Ovary (tissue), 9 donors: ENCODE data around the gene TMEM179B. TPM values are rescaled to one million over a fixed set of nuclear protein-coding genes. Genes with fewer than 3 reads are reported as not detected.
A peak's percentile ranks its signal among the peaks of the same experiment; 100 is the strongest.

Source experiments
- DNase-seq, 5 donors: peaks; one replicate each; pipeline ENCODE4 v3.0.0-alpha.2; 2019 to 2020
- H3K27ac ChIP-seq, 2 donors: fragments of 200-600 bp; one replicate each; pipeline versions ENCODE4 v1.5.1 to v1.8.0; 2019 to 2022
- H3K27me3 ChIP-seq: fragments of 200-600 bp; one replicate; pipeline ENCODE4 v1.8.0; 2022
- H3K36me3 ChIP-seq: fragments of 200-600 bp; sonication (generic); one replicate; pipeline ENCODE4 v1.5.1; 2019
- H3K4me1 ChIP-seq: one replicate; pipeline ENCODE4 v1.8.1; 2013; ENCODE audit warnings: mild to moderate bottlenecking, moderate library complexity; ENCODE audit not compliant: insufficient read depth
- H3K4me3 ChIP-seq: fragments of 200-600 bp; sonication (generic); one replicate; pipeline ENCODE4 v1.5.1; 2017
- H3K9me3 ChIP-seq, 2 donors: fragments of 200-600 bp in 1 of 2; sonication (generic) in 1 of 2; one replicate each; pipeline versions ENCODE4 v1.5.1 to v1.8.1; 2013 to 2019; ENCODE audit warnings: mild to moderate bottlenecking in 1 of 2, moderate library complexity in 1 of 2
- EP300 ChIP-seq: sonication (generic); formaldehyde crosslinking; IDR thresholded peaks from one replicate; pipeline ENCODE4 v1.6.1; 2017; ENCODE audit warnings: antibody characterized with exemption
- POLR2A ChIP-seq: fragments of 450-650 bp; IDR thresholded peaks from one replicate; pipeline ENCODE4 v1.6.1; 2017; ENCODE audit warnings: antibody characterized with exemption, mild to moderate bottlenecking, moderate library complexity
- WGBS, 3 donors: extraction: QIAGEN DNeasy Blood & Tissue Kit in 1 of 3; methylation state at CpG; one replicate each; pipeline versions ENCODE4 v1.1.5 to v1.1.7; 2013 to 2017; 5-methylcytosine and 5-hydroxymethylcytosine counted together
- intact Hi-C, 4 donors: fragments of 100-400 bp; cut with DNase I; formaldehyde crosslinking; loops; one replicate each; pipeline versions ENCODE4 v1.11.0 to v1.15.1; 2022 to 2023
- polyA plus RNA-seq, 2 donors: library from polyadenylated mRNA; stranded (reverse); fragments of 200-250 nt in 1 of 2; fragments of 350-450 nt in 1 of 2; fragmentation: Illumina TruSeq in 1 of 2; extraction: RNeasy Lipid Tissue Mini Kit (QIAGEN cat#74804) in 1 of 2; gene quantifications; one replicate each; pipeline ENCODE4 v1.2.3, GENCODE V29; 2013 to 2014
- total RNA-seq, 7 donors: library from RNA; depleted of rRNA in 2 of 7; stranded (reverse); fragments of >200 nt in 2 of 7; fragmentation: NEBNext Ultra II Directional in 3 of 7; extraction: Animal tissue kit (Norgen Biotek cat#: 25700) in 3 of 7; gene quantifications; one replicate each; pipeline versions ENCODE4 v1.1.0 to v1.2.4, GENCODE V29; 2016 to 2023
- TF ChIP-seq, protein P1 (sequence below), 3 donors: fragments of 450-650 bp in 2 of 3; fragments of 200-600 bp in 1 of 3; IDR thresholded peaks; one replicate each; pipeline versions ENCODE4 v1.5.1 to v1.8.0; 2016 to 2022; ENCODE audit warnings: antibody characterized with exemption in 3 of 3, mild to moderate bottlenecking in 1 of 3
- donor health status: DM: no; HTN: no; CAD: no; lungs with moderate emphysema.
- donor health status: DM: no; HTN: no; CAD: no.
- donor health status: Bipolar disorder and iron deficiency.
- donor health status: DM: yes; HTN: yes; CAD: no.
- donor health status: DM: no; HTN: no; CAD: no.
- donor health status: DM: yes; HTN: yes; CAD: no.

Gene TMEM179B
- total and polyA plus RNA-seq, 9 donors: 32.7 to 101 (median 37.9) TPM

DNA sequence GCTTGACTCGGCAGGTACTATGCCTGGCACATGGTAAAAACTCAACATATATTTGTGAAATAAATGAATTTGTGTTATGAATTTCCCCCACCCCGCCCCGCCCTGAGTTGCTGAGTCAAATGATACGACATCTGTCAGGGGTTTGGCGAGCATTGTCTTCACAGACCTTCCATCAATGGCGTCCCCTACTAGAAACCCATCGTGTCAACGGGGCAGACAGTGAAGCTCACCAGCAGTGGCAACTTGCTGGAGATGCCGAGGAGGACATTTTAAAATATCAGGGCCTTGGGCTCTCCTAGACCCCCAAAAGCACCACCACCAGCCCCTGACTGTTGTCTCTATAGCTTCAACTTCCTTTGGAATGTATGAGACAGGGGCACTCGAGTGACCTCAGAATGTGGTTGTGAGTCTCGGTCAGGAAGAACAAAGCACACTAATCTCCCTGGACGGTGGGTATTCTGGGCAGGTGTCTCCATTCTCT lies 18.8 kb downstream of the TMEM179B start:
- H3K27ac ChIP-seq: peak overlapping the region; percentile 40 to 80
- intact Hi-C loops: loop anchor here in 1 of 4 donors (2.0 to 5.0 kb wide), 2 partner anchors 25 to 766 kb away; no protein-coding TSS in a partner anchor
- peaks cover 6% of the 10 kb centered on the region for H3K4me1 ChIP-seq
- no peaks in the 10 kb centered on the region for H3K36me3 ChIP-seq
- H3K4me3 ChIP-seq: peak overlapping the region; percentile 82
- no peaks in the 10 kb centered on the region for H3K27me3 ChIP-seq
- 26 to 43% (median 35%) methylated on average over 12 of the region's 12 CpGs for WGBS, 3 donors
- H3K9me3 ChIP-seq: no peaks in the 10 kb centered on the region
- TF ChIP-seq POLR2A: no peak
- TF ChIP-seq, protein P1, sequence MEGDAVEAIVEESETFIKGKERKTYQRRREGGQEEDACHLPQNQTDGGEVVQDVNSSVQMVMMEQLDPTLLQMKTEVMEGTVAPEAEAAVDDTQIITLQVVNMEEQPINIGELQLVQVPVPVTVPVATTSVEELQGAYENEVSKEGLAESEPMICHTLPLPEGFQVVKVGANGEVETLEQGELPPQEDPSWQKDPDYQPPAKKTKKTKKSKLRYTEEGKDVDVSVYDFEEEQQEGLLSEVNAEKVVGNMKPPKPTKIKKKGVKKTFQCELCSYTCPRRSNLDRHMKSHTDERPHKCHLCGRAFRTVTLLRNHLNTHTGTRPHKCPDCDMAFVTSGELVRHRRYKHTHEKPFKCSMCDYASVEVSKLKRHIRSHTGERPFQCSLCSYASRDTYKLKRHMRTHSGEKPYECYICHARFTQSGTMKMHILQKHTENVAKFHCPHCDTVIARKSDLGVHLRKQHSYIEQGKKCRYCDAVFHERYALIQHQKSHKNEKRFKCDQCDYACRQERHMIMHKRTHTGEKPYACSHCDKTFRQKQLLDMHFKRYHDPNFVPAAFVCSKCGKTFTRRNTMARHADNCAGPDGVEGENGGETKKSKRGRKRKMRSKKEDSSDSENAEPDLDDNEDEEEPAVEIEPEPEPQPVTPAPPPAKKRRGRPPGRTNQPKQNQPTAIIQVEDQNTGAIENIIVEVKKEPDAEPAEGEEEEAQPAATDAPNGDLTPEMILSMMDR (IDR thresholded peaks at IDR 0.05): no peak
- no peak for DNase-seq

DNA sequence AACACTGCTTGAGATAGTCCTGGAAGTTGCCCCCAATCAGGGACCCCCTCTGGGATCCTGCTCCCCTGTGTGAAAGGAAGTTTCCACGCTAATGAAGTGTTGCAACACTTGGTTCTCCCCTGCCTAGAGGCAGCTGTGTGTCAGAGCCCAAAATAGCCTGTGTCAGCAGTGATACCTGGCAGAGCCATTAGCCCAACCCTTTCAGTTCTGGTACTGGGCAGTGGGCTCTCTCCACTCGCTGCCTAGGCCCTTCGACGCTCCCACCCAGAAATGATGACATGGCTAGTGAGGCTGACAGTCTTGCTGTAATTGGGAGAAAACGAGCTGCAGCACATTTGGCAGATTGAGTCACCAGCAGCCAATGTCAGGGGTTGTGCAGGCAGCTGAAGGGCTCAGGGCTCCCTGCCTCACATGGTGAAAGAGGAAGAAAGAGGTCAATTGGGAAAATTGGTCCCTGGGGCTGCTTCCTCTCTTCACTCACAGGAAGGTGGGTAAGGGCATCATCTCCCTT lies 19.5 kb downstream of the TMEM179B start:
- 73 to 78% (median 74%) methylated on average over 5 of the region's 5 CpGs for WGBS, 3 donors
- no peaks in the 10 kb centered on the region for H3K36me3 ChIP-seq
- H3K27ac ChIP-seq: peak overlapping the region in 1 of 2 donors; percentile 80
- intact Hi-C loops: loop anchor here in 1 of 4 donors (5.0 kb wide), 1 partner anchor 766 kb away; no protein-coding TSS in a partner anchor
- peak in 2 of 5 donors; percentile 39 to 52 for DNase-seq
- no peaks in the 10 kb centered on the region for H3K27me3 ChIP-seq
- peaks cover 6% of the 10 kb centered on the region for H3K4me1 ChIP-seq
- no peak overlapping the region for H3K4me3 ChIP-seq
- TF ChIP-seq POLR2A: no peak
- TF ChIP-seq, protein P1 (IDR thresholded peaks at IDR 0.05): no peak
- no peaks in the 10 kb centered on the region for H3K9me3 ChIP-seq

DNA sequence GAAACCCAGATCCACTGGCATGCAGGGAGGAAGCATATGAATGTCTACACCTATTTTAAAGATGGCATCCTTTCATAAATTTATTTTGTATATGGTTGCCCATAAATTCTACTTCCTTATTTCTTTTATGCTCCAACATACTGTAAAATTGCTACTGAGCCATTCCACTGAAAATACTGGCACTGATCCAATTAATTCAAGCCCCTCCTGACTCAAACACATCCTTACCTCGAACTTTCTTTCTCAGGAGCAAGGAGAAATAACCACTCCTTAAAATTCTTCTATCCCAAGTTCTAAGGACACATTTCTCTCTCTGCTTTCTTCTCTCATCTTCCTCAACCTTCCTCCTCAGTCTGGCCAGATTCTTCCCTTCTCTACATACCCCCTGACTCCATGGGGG lies 23.5 kb downstream of the TMEM179B start:
- no peaks in the 10 kb centered on the region for H3K27me3 ChIP-seq
- TF ChIP-seq POLR2A (no peak), EP300 (no peak)
- TF ChIP-seq, protein P1 (IDR thresholded peaks at IDR 0.05): no peak

DNA sequence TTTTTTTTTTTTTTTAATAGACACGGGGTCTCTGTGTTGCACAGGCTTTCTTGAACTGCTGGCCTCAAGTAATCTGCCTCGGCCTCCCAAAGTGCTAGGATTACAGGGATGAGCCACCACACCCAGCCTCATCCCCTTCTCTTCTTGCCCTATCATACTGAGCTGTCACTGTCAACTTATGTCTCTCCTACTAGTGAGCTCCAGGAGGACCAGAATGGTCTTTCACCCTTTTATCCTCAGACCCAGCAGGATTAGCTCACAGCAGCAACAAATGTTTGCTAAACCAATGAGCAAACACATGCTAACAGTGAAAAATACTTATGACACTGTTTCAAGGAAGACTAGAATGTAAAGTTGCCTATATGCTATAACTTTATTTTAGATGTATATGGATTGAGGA lies 24.5 kb downstream of the TMEM179B start:
- Histone ChIP-seq H3K4me3 (no peak overlapping the region), H3K27me3 (no peaks in the 10 kb centered on the region), H3K36me3 (no peaks in the 10 kb centered on the region), H3K4me1 (no peaks in the 10 kb centered on the region), H3K27ac (no peak overlapping the region), H3K9me3 (no peaks in the 10 kb centered on the region)
- WGBS, 3 donors: 41 to 79% (median 59%) methylated on average over 2 of the region's 2 CpGs
- TF ChIP-seq EP300 (no peak), POLR2A (no peak)
- TF ChIP-seq, protein P1 (IDR thresholded peaks at IDR 0.05): no peak
- DNase-seq: no peak
- intact Hi-C loops: no loop called here

More for the DNA sequence above, 23.5 kb downstream of the TMEM179B start:
- Histone ChIP-seq H3K27ac (no peak overlapping the region), H3K4me3 (no peak overlapping the region), H3K4me1 (no peaks in the 10 kb centered on the region), H3K9me3 (no peaks in the 10 kb centered on the region), H3K36me3 (no peaks in the 10 kb centered on the region)
- no peak for DNase-seq
- intact Hi-C loops: no loop called here
- WGBS, 3 donors: 3 to 18% (median 8%) methylated on average over 1 of the region's 1 CpG
